A549 treated with Mapracorat at 1 μM for 4 hours (cell line): Measurements from ENCODE around the gene CHI3L1. TPM values are rescaled to one million over a fixed set of nuclear protein-coding genes. Genes with fewer than 3 reads are reported as not detected.

ENCODE experiments used
- total RNA-seq: library from RNA; stranded (reverse); fragments of 200-300 nt; extraction: Qiagen RNA extraction; gene quantifications from 5 replicates; pipeline ENCODE4 v1.2.3, GENCODE V29; 2022

CHI3L1 gene
- total RNA-seq = not detected in 5 replicates

DNA sequence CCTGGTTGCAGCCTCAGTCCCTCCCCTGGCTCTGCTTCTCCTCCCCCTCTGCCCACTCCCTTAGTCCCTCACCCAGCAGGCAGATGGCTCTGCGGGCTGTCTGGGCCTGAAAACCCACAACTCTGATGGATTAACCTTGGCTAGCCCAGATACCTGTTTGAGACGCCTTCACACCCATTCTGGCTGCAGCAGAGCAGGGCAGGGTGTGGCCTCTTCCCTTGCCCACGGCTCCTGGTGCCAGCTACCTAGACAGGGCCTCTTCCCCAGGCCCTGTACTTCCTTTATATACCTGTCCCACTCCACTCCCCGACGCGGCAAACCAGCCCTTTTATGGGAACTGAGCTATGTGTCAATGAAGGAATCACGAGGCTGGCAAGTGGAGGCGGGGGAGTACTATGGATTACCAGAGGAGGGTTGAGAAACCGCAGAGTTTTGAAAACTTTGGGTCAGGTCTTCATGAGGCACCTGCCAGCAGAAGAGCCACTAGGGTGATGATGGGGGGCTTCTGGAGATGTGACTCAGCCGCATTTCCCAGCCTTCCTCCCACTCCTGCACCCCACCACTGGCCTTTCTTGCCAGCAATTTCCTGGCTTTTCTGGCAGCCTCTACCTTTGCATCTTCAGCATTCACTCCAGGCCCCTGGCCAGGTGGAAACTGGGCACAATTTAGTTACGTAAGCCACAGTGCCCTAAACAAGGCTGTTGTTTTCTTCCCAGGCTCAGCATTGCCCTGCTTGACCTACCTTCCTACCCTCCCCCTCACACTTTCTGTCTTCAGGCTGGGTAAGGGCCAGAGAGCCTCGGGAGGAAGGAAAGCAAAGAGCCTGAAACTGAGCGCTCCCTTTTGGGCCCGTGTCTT, at the start of gene CHI3L1:
CHI3L1 (minus strand) TSS at position 259 of the 858 bp plus-strand sequence; CDS start at position 178, 81 bp downstream.

GRCh38 chr1:203229471-203230135, 43.1 kb upstream of the CHI3L1 start, which contains the start of gene CHIT1:
CHIT1 (minus strand) TSS chr1:203229673; CDS start chr1:203229636, 37 bp downstream.

DNA sequence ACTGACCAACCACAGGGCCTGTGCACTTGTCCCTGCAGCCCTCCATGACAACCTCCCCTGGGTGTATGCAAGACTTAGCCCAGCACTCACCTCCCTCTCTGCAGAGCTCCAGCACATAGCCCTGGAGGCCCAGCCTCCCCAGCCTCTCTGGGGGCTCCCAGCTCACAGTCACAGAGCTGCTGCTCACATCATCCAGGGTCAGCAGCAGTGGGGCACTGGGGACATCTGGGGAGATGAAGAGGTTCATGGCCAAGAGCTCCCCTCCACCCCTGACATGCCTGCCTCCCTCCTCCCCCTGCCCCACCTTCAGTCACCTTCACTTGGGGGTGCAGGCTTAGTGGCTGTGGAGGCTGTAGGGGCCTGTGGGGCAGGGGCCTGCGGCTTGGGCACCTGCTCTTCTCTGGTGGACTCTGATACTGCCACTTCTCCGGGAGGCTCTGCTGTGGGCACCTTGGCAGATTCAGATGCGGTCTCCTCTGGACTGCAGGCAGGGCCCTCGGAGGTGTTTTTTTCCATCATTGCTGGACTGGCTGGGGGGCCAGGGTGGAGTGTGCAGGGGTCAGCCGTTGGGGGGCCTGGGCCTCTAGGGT, 11.2 kb downstream of the CHI3L1 start, which contains the start of gene MYBPH:
MYBPH (minus strand) TSS at position 590 of the 590 bp plus-strand sequence; CDS start at position 519, 71 bp downstream.

Other genes with a start within 250 kb of the CHI3L1 start
- 56.6 to 63.5 TPM (median 63.4 TPM) in 5 replicates for gene ADIPOR1, start 228.4 kb downstream of the CHI3L1 start, total RNA-seq
- 20.2 to 23.5 TPM (median 20.8 TPM) in 5 replicates for gene CYB5R1, start 219.4 kb downstream of the CHI3L1 start, total RNA-seq
- 42.6 to 50.8 TPM (median 47.2 TPM) in 5 replicates for gene TMEM183A, start 179.3 kb downstream of the CHI3L1 start, total RNA-seq
- 0.29 to 0.89 TPM (median 0.45 TPM) in 5 replicates for gene PPFIA4, start 160.2 kb downstream of the CHI3L1 start, total RNA-seq
- not detected in 5 replicates for gene MYOG, start 100.7 kb downstream of the CHI3L1 start, total RNA-seq
- 0.50 to 0.74 TPM (median 0.68 TPM) in 5 replicates for gene ADORA1, start 59.0 kb downstream of the CHI3L1 start, total RNA-seq
- gene MYBPH, start 10.9 kb downstream of the CHI3L1 start, total RNA-seq = 0.09 TPM in 1 of 5 replicates, not detected in the others
- not detected in 5 replicates for gene CHIT1, start 43.0 kb upstream of the CHI3L1 start, total RNA-seq
- 12.4 to 16.9 TPM (median 15.7 TPM) in 5 replicates for gene BTG2, start 118.8 kb upstream of the CHI3L1 start, total RNA-seq
- not detected in 5 replicates for gene FMOD, start 164.4 kb upstream of the CHI3L1 start, total RNA-seq